ENCODE data around the gene POMP.

POMP gene

GRCh38 chr13:28658796-28659620 lies at the start of gene POMP:
Gene POMP (plus strand): TSS chr13:28659130. CDS start chr13:28659185, 55 bp downstream.
- DNase-seq: peak; percentile 70

- no peak for DNase-seq
Measured at GRCh38 chr13:28609381-28609780, 49.5 kb upstream of the POMP start.

GRCh38 chr13:28609926-28610325 lies 49.0 kb upstream of the POMP start:
- DNase-seq: no peak

- no peak for DNase-seq
Measured at GRCh38 chr13:28610996-28611395, 47.9 kb upstream of the POMP start.

- DNase-seq: no peak
Measured at GRCh38 chr13:28611654-28612131, 47.2 kb upstream of the POMP start.

- no peak for DNase-seq
Measured at GRCh38 chr13:28613562-28613961, 45.4 kb upstream of the POMP start.

GRCh38 chr13:28615916-28616446 lies 42.9 kb upstream of the POMP start:
- DNase-seq: no peak

GRCh38 chr13:28618230-28618994 lies 40.5 kb upstream of the POMP start:
- DNase-seq: no peak

GRCh38 chr13:28620011-28620830 lies 38.7 kb upstream of the POMP start:
- DNase-seq: no peak

- DNase-seq: no peak
Measured at GRCh38 chr13:28621449-28621848, 37.5 kb upstream of the POMP start.

- no peak for DNase-seq
Measured at GRCh38 chr13:28622286-28622685, 36.6 kb upstream of the POMP start.

- DNase-seq: no peak
Measured at GRCh38 chr13:28623782-28624706, 34.9 kb upstream of the POMP start.

- no peak for DNase-seq
Measured at GRCh38 chr13:28624707-28625432, 34.1 kb upstream of the POMP start.

- no peak for DNase-seq
Measured at GRCh38 chr13:28626266-28626665, 32.7 kb upstream of the POMP start.

- DNase-seq: no peak
Measured at GRCh38 chr13:28628241-28628640, 30.7 kb upstream of the POMP start.

- no peak for DNase-seq
Measured at GRCh38 chr13:28630869-28631268, 28.1 kb upstream of the POMP start.

- no peak for DNase-seq
Measured at GRCh38 chr13:28631801-28632200, 27.1 kb upstream of the POMP start.

GRCh38 chr13:28636069-28636468 lies 22.9 kb upstream of the POMP start:
- DNase-seq: no peak

GRCh38 chr13:28636677-28637317 lies 22.1 kb upstream of the POMP start:
- DNase-seq: no peak

- no peak for DNase-seq
Measured at GRCh38 chr13:28637714-28638355, 21.1 kb upstream of the POMP start.
